Activated CD4-positive, alpha-beta T cell treated with anti-CD3 and anti-CD28 coated beads, Interleukin-10, Interleukin-2, amounts not matched to agents 100 ng/mL and 50 ng/mL, durations not matched to agents 16 hours and 8 hours (primary cell): ENCODE data around the gene AUTS2.

Experiments
- DNase-seq: peaks from one replicate; pipeline ENCODE4 v3.0.0-alpha.2; 2020

The AUTS2 gene

DNA sequence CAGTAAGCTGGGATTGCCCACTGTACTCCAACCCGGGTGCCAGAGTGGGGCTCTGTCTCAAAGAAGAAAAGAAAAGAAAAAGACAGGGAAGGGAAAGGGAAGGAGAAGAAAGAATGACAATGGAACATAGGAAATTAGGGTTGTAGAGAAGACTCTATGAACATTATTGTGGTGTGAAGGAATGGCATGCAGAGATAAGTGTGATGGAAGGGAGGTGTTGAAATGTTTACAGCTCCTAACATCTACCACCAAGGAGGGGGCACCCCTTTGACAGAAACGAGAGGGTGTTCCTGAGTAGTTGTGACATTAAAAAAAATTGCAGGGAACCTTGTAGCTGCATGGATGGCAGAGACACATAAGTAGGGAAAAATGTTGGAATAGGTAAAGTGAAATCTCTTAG lies 27.5 kb downstream of the AUTS2 start:
- DNase-seq, result no peak

DNA sequence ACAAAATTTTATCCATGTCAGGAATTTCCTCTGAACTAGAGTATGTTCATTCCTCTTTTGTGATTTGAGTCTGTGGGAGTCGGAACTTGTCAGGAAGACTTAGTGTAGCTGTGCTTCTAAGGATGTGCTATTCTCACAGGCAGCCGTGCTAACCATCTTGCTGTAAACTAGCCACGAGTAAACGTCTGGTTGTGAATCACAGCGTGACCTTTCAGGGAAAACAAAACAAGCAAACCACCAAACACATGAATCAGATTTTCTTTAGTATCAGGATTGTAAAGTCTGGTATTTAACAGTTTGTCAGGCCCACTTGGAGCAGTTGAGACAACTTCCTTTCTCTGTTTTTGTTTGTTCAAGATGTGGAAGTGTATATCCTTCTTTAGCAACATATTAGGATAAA lies 32.0 kb downstream of the AUTS2 start:
- DNase-seq, result peak; percentile 2

DNA sequence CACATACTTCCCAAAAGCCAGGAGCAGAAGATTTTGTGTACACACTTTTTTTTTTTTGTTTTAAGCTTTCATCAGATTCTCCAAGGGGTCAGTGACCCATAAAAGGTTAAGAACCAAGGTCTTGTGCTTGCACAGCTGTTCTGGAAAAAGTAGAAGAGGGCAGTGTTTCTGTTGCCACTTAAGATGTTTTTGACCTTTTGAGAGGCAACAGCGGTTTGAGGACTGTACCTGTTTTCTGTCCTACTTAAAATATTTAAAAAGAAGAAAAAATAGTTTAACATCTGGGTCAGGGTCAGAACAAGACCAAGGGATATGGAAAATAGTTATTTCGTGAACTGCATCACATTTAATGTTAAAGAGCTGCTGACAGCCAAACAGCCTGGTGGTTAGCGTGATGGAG lies 32.9 kb downstream of the AUTS2 start:
- no peak for DNase-seq

- no peak for DNase-seq
Measured at GRCh38 chr7:69632280-69632679, 34.0 kb downstream of the AUTS2 start.

GRCh38 chr7:69633122-69633831 lies 35.0 kb downstream of the AUTS2 start:
- DNase-seq, result no peak

DNA sequence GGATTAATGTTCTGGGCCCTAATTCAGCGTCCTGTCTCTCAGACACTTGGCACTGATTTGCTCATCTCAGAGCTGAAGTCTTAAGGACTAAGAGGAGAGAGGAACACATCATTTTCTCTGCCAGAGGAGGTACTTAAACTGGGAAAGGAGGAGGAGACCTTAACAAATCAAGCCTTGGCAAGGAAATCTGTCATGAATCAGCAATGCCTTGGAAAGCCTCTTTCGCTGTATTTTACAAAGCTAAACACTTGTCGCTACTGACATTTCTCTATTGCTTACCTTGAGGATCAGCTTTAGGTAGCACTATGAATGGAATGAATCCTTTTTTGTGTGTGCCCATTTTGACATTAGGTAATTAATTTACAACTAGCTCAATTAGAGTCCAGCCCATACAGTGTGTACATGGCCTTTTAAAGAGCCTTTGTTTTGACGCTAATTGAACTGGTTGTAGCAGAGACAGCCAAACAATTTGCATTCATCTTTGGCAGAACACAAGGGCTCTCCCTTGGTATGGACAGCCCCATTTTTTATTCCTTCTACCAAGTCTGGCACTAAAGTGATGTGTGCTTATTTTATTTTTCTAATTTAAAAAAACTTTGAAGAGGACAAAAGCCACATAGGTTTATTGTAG lies 37.4 kb downstream of the AUTS2 start:
- DNase-seq, result no peak

DNA sequence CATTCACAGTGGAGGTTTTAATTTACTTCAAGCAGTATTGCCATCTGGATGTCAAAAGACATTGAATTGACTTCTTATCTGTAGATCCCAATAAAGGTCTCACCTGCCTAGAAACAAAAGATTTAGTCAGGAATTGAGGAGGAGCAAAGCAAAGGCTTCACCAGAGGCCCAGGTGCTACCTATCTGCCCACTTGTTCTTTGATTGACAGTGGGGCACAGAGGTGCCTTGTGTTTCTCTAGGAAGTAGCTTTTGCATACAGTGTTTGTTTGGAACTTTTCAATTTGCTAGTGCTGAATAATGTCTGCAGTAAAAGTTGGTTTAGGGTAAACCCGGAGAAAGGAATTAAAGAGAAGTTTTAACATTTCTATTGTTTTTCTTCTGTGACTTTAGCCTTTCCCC lies 40.4 kb downstream of the AUTS2 start:
- no peak for DNase-seq

- no peak for DNase-seq
Measured at GRCh38 chr7:69640216-69640615, 41.9 kb downstream of the AUTS2 start.

DNA sequence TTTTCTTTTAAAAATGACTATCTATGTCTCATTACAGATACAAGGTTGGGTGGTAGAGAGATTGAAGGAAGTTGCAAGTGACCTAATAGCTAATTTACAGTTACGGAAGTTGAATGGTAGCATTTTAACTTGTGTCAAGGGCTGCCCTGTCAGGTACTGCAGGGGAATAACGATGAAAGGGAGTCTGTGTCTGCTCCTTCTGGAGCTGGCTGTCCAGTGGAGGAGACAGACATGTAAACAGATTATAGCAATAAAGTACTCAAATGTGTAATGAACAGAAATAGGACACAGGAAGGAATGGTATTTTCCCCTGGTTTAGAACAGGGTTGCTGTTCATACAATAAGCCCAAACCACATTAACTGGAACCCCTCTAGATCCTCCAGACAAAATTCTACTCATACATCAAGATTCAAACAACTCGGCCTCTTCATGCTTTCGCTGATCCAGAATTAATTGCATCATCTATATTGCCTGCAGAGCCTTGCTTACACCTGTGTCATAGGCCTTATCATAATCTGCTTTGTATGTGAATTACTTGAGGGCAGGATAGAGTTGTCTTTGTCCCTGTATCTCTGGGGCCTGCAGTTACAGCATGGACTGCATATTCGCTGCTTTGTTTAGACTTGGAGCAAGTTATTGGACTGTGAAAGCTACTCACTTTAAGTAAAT lies 42.8 kb downstream of the AUTS2 start:
- no peak for DNase-seq

GRCh38 chr7:69643265-69643664 lies 45.0 kb downstream of the AUTS2 start:
- no peak for DNase-seq

GRCh38 chr7:69643708-69644445 lies 45.6 kb downstream of the AUTS2 start:
- no peak for DNase-seq

DNA sequence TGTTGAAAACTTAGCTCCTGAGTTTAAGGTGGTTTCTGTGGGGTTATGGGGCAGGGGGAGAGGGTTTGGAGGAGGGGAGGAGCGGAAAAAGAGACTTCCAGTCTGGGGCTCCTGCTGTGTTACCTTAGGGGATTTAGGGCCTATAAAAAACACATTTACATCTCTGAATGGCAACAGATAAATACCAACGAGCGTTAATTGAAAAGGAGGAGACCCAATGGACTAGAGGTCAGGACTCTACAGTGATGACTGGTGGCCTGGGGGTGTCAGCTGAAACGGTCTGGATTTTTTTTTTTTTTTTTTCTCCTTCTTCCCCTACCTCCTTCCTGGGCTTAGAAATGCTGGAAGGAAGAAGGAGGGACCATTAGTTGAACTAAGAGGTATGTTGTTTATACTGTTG lies 47.4 kb downstream of the AUTS2 start:
- DNase-seq, result no peak

- DNase-seq, result peak; percentile 38
Measured at GRCh38 chr7:69651101-69651590, 52.9 kb downstream of the AUTS2 start.

GRCh38 chr7:69652947-69653701 lies 54.8 kb downstream of the AUTS2 start:
- DNase-seq, result no peak

- no peak for DNase-seq
Measured at GRCh38 chr7:69653806-69654205, 55.5 kb downstream of the AUTS2 start.

DNA sequence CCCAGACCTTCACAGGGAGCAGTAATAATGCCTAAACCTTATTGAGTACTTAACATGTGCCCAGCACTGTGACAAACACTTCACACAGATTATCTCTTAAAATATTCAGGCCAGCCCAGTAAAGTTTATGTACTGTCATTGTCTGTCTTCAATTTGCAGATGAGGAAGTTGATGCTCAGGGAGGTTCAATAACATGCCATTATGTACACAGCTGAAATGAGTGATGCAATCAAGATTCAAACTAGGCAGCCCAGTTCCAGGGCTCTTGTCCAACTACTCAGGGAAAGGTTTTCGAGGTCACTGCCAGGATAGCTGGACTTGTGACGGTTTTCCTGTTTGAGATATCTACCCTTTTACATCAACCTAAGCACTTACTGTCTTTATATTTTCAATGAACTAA lies 56.1 kb downstream of the AUTS2 start:
- no peak for DNase-seq

GRCh38 chr7:69654849-69655707 lies 56.8 kb downstream of the AUTS2 start:
- DNase-seq, result no peak

DNA sequence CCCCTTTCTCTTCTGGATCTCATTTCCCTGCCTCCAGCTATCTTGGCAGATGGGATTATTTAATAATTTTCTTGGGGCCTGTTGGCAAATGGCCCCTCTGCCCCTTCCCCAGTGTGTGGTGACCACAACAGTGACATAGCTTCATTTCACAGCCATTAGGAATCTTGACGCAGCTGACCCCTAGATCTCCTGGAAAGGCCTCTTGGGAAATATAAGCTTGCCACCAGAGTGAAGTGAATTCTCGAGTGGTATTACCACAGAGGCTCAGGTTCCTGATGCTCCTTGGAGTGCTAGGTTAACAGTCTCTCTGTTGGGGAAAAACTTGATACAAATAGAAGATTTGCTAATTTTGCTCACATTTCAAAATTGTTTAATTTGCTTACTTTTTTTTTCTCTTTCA lies 57.8 kb downstream of the AUTS2 start:
- DNase-seq, result no peak

DNA sequence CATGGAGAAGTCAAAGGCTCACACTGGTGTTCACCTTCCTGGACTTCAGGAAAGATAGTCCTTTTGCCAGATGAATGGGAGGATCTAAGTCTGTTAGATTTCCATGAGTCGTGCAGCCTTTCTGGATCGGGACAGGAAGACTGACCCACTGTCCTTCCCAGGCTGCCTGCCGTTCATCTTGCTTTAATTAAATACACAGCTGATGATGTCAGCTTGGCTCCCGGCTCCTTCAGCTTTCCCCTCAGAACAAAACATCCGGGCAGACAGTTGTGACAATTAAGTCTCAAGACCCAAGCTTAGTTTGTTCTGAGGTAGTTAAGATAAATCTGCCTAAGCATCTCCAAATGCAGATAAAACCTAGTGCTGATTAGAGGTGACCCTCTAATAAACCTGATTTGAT lies 58.6 kb downstream of the AUTS2 start:
- no peak for DNase-seq

- no peak for DNase-seq
Measured at GRCh38 chr7:69657331-69657730, 59.1 kb downstream of the AUTS2 start.

DNA sequence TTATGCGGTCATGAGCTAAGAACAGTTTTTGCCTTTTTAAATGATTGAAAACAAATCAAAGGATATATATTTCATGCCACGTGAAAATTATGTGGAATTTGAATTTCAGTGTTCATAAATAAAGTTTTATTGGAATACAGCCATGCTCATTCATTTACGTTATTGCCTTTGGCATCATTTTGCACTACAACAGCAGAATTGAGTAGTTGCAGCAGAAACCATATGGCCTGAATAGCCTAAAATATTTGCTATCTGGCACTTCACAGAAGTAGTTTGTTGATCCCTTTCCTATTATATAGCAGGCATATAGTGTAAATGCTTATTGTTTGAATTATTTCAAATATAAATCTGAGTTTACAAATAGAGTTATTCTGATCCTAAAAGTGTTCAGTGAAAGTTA lies 59.7 kb downstream of the AUTS2 start:
- no peak for DNase-seq

DNA sequence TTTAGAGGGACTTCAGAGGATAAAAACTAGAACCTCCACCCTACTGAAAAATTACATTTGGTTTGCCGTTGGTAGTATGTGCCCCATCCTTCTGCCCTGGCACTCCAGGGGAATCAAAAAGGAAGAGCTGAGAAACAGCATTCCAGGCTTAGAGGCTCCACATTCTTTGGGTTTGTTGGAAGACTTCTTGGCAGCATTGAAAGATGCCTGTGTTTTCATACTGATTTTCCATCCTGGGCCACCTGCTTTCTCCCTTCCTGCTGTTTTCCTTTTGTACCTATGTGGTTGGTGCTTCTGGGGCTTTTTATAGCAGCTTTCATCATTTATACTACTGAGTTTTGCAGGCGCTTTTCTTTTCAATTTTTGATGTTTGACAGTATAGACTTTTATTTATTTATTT lies 61.7 kb downstream of the AUTS2 start:
- DNase-seq, result no peak
